ENCODE results near the gene MAN1A2. TPM values are rescaled to one million over a fixed set of nuclear protein-coding genes. Genes with fewer than 3 reads are reported as not detected.

Gene MAN1A2
- total RNA-seq, 1 donor from 2014 or later = 23.5 TPM

GRCh38 chr1:117388328-117388727, 21.1 kb downstream of the MAN1A2 start:
- intact Hi-C loops (cut with DNase I) = no loop called here
- ATAC-seq (ENCODE audit: poor library complexity) (no peak), DNase-seq (no peak)

DNA sequence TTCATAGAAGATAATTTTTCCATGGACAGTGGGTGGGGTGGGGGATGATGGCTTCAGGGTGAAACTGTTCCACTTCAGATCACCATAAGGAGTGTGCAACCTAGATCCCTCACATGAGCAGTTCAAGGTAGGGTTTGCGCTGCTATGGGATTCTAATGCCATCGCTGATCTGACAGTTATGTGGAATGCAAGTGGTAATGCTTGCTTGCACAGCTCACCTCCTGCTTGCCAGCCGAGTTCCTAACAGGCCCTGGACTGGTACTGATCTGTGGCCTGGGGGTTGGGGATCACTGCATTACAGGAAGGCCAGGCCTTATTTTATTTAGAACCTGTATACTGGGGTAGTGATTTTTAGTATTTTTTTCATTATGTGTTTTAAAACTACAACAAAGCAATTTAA, 22.0 kb downstream of the MAN1A2 start:
- intact Hi-C loops (cut with DNase I) = no loop called here
- peak; percentile 45 for DNase-seq
- ATAC-seq (ENCODE audit: poor library complexity) = peak; percentile 83

DNA sequence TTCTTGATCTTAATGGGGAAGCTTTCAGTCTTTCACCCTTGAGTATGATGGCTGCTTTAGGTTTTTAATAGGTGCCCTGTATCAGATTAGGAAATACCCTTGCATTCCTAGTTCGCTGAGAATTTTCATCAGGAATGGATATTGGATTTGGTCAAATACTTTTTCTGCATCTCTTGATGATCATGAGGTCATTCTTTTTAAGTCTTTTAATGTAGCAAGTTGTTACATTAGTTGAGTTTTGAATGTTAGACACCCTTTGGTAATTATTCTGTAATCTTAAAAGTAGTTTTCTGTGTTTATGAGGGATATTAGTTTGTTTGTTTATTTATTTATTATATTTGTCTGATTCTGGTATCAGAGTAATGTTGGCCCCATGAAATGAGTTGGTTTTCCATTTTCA, 22.5 kb downstream of the MAN1A2 start:
- DNase-seq = no peak
- no peak for ATAC-seq (ENCODE audit: poor library complexity)
- intact Hi-C loops (cut with DNase I) = no loop called here

- ATAC-seq (ENCODE audit: poor library complexity) = no peak
- intact Hi-C loops (cut with DNase I) = no loop called here
- DNase-seq = no peak
Observed at GRCh38 chr1:117392771-117393170, 25.5 kb downstream of the MAN1A2 start.

DNA sequence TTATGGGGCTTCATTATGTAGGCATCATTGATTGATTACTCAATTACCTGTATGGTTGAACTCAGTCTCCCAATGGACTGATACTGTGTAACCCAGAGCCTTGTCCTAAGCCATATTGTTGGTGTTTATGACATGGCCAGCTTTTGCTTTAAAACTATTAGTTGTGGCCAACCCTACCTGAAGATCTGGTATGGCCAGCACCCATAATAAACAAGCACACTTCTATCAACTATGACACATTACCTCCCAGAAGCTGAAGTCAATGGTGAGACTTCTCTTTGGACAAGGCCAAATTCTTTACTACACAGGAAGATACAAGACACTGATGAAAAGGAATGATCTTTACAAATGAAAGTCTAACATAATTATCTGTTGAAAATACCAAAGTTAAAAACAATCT, 28.8 kb downstream of the MAN1A2 start:
- intact Hi-C loops (cut with DNase I) = no loop called here
- DNase-seq (no peak), ATAC-seq (ENCODE audit: poor library complexity) (no peak)

- intact Hi-C loops (cut with DNase I) = no loop called here
- ATAC-seq (ENCODE audit: poor library complexity) = no peak
- no peak for DNase-seq
Observed at GRCh38 chr1:117396636-117397035, 29.4 kb downstream of the MAN1A2 start.

- no peak for ATAC-seq (ENCODE audit: poor library complexity)
- intact Hi-C loops (cut with DNase I) = no loop called here
- DNase-seq = no peak
Observed at GRCh38 chr1:117398957-117399356, 31.7 kb downstream of the MAN1A2 start.

DNA sequence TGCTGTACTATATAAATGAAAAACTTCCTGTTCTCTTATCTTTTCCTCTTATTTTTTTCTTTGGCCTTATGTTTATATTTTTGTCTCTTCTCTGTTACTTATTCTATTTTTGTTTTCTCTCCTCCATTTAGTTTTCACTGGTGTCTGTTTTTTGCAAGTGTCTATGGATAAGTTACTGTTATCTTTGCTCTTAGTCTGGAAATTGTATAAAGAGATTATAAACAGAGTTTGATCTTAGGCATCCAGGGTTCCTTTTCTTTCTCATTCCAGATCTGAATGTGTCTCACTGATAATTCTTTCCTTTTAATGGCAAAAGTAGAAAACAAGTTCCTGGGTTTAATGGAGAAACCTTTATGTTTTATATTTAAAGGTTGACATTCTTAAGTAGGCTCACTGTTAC, 34.5 kb downstream of the MAN1A2 start:
- DNase-seq (no peak), ATAC-seq (ENCODE audit: poor library complexity) (no peak)
- intact Hi-C loops (cut with DNase I) = no loop called here

- no peak for ATAC-seq (ENCODE audit: poor library complexity)
- DNase-seq = no peak
- intact Hi-C loops (cut with DNase I) = no loop called here
Observed at GRCh38 chr1:117403597-117403996, 36.3 kb downstream of the MAN1A2 start.

DNA sequence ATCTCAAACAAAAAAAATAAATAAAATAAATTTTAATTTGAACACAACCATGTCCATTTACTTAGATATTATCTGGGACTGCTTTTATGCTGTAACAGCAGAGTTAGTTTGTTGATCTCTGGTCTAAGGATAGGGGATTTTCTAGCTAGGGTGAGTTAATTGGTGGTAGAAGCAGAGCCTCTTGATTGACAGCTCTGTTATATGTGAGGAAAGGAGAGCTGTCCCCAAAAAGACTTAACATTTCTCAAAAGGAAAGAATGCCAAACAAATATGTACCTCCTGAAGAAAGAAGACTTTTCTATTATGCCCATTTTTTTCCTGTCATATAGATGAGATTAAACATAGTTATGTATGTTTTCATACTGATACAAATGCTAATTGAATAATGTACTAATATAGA, 37.8 kb downstream of the MAN1A2 start:
- DNase-seq = no peak
- ATAC-seq (ENCODE audit: poor library complexity) = no peak
- intact Hi-C loops (cut with DNase I) = no loop called here

DNA sequence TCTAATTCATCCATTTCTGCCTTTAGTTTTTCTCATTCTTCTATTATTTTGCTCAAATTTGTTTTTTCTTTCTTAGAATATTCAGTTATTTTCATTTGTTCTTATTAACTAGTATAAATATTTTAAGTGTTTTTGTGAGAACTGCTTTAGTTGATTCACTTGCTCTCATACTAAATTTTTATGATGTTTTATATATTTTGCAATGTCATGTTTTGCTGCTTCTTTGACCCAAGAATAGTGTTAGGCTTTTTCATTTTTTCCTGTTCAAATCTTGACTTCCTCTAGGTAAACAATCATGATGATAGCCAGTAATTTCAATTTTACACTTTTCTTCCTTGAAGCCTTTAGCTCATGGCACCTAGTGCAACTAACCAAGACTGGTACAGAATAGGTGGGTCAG, 45.2 kb downstream of the MAN1A2 start:
- intact Hi-C loops (cut with DNase I) = no loop called here
- DNase-seq (no peak), ATAC-seq (ENCODE audit: poor library complexity) (no peak)

DNA sequence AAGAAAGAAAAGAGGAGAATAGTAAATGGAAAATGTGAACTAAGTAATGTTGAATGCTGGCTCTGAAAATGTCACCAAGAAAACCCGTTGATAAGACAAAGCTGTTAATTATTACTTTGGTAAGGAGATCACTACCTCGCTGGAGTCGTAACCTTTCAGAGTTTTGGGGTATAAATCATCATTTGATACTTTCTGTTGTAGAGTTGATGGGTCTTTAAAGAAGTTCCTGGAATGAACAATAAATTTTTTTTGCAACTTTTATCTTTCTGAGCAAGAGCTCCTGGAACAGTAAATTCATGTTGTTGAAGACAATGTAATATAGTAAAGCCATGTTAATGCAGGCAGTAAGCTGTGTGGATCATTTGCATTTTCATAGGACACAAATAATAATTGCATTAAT, 46.2 kb downstream of the MAN1A2 start:
- intact Hi-C loops (cut with DNase I) = no loop called here
- DNase-seq = no peak
- no peak for ATAC-seq (ENCODE audit: poor library complexity)

DNA sequence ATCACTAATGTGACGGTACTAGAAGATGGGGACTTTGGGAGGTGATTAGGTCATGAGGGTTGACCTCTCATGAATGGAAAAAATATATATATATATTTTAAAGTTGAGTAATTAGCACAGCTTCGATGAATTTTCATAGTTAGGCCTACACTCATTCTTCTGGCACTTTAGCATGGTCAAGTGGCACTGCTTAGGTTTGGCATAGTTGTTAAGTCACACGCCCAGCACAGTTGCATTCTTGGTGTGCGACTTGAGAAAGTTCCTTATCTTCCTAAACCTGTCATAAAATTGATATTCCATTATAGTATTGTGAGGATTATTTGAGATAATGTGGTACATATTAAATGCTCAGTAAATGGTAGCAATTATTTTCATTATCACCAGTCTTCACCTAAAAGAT, 47.7 kb downstream of the MAN1A2 start:
- no peak for ATAC-seq (ENCODE audit: poor library complexity)
- intact Hi-C loops (cut with DNase I) = no loop called here
- DNase-seq = no peak

GRCh38 chr1:117416004-117416403, 48.8 kb downstream of the MAN1A2 start:
- no peak for ATAC-seq (ENCODE audit: poor library complexity)
- no peak for DNase-seq
- intact Hi-C loops (cut with DNase I) = no loop called here

DNA sequence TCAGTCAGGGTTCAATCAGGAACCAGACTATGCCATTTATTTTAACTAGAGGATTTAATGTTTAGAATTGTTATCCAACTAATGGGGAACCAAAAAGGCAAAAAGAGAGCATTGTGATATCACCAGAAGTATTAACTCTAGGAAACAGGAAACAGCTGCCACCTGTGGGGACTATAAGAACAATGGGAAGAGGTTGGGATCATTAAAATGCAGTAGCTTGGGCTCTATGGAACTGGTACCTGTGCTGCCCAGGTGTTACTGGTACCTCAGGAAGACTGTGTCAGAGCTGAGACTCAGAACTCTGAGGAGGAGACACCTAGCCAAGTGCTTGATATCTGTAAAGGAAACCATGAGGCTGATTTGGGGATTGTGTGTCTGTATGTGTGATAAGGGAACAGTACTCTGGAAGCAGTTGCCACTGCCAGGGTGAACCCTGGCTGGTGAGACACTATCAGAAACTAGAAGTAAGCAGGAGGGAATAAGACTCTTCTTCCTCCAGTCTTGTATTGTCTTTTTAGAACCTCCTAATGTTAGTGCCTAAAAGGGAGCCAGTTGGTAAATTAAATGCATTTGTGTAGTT, 49.4 kb downstream of the MAN1A2 start:
- intact Hi-C loops (cut with DNase I) = no loop called here
- DNase-seq (no peak), ATAC-seq (ENCODE audit: poor library complexity) (no peak)

GRCh38 chr1:117425050-117425734, 57.9 kb downstream of the MAN1A2 start:
- ATAC-seq (ENCODE audit: poor library complexity) (no peak), DNase-seq (no peak)
- intact Hi-C loops (cut with DNase I) = no loop called here

- intact Hi-C loops (cut with DNase I) = no loop called here
- DNase-seq = no peak
- ATAC-seq (ENCODE audit: poor library complexity) = no peak
Observed at GRCh38 chr1:117427297-117427696, 60.0 kb downstream of the MAN1A2 start.

DNA sequence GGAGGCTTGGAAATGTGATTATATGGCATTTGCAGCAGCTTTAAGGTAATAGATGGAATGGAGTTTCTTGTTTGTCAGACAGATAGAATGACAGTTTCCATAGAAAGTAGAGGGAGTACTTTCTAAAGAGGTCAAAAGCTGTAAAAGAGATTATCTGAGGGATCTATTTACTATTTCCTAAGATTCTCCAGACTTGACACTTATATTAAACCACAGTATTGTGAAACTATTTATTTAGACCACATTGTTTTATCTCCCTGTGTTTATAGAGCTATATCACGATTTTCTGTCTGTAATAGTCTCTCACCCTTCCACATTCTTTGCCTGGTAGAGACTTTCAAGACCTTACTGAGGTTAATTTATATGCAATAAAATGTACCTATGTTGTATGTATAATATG, 66.7 kb downstream of the MAN1A2 start:
- ATAC-seq (ENCODE audit: poor library complexity) (no peak), DNase-seq (no peak)
- intact Hi-C loops (cut with DNase I) = no loop called here

DNA sequence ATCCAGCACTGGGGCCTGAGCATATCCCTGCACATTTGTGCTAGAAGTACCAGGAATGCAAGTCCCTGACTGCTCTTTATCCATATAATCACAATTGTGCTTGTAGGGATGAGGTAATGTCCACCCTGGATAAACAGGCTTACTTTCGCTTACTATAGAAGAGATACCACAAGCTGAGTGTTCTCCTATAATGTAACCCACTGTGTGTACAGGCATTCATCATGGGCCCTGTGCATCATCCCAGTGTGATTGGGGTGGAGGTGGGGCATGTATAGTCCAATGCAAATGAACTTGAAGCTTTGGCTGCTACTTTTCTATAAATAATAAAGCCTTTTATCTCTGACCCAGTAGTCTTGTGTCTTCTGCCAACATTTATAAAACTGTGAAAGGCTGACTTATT, 69.3 kb downstream of the MAN1A2 start:
- no peak for ATAC-seq (ENCODE audit: poor library complexity)
- no peak for DNase-seq
- intact Hi-C loops (cut with DNase I) = no loop called here

- DNase-seq = no peak
- intact Hi-C loops (cut with DNase I) = no loop called here
- ATAC-seq (ENCODE audit: poor library complexity) = no peak
Observed at GRCh38 chr1:117447661-117448060, 80.4 kb downstream of the MAN1A2 start.

DNA sequence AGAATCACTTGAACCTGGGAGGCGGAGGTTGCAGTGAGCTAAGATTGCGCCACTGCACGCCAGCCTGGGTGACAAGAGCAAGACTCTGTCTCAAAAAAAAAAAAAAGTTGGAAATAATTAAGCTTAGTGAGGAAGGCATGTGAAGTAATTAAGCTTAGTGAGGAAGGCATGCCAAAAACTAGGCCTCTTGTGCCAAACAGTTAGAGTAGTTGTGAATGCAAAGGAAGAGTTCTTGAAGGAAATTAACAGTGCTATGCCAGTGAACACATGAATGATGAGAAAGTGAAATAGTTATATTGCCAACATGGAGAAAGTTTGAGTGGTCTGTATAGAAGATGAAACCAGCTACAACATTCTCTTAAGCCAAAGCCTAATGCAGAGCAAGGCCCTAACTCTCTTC, 85.0 kb downstream of the MAN1A2 start:
- ATAC-seq (ENCODE audit: poor library complexity) (no peak), DNase-seq (no peak)
- intact Hi-C loops (cut with DNase I) = no loop called here
